Colonic mucosa (tissue), 4 donors: ENCODE data around the gene VENTX. TPM values are rescaled to one million over a fixed set of nuclear protein-coding genes. Genes with fewer than 3 reads are reported as not detected.

Experiments used
- DNase-seq: peaks from one replicate; pipeline ENCODE4 v3.0.0-alpha.2; 2020
- H3K27ac ChIP-seq: fragments of 200-600 bp; one replicate; pipeline ENCODE4 v1.8.0; 2021
- H3K27me3 ChIP-seq: fragments of 200-600 bp; one replicate; pipeline ENCODE4 v1.8.0; 2021
- H3K36me3 ChIP-seq: fragments of 200-600 bp; one replicate; pipeline ENCODE4 v1.8.0; 2021
- H3K4me1 ChIP-seq: fragments of 200-600 bp; one replicate; pipeline ENCODE4 v1.8.0; 2021; ENCODE audit warnings: mild to moderate bottlenecking
- H3K4me3 ChIP-seq: fragments of 200-600 bp; one replicate; pipeline ENCODE4 v1.8.0; 2021
- H3K9ac ChIP-seq, 2 donors: one replicate each; pipeline ENCODE4 v1.7.0; 2013; ENCODE audit warnings: control low read depth in 2 of 2, low read depth in 2 of 2, low read length in 2 of 2
- H3K9me3 ChIP-seq: fragments of 200-600 bp; one replicate; pipeline ENCODE4 v1.8.0; 2021
- CTCF ChIP-seq: fragments of 200-600 bp; IDR thresholded peaks from one replicate; pipeline ENCODE4 v1.8.0; 2022; ENCODE audit warnings: antibody characterized with exemption, mild to moderate bottlenecking
- intact Hi-C: fragments of 100-400 bp; cut with DNase I; formaldehyde crosslinking; loops from one replicate; pipeline ENCODE4 v1.14.1; 2022
- total RNA-seq, 2 donors: library from RNA; stranded (reverse); fragmentation: NEBNext Ultra II Directional in 1 of 2; extraction: Animal tissue kit (Norgen Biotek cat#: 25700) in 1 of 2; gene quantifications; one replicate each; pipeline ENCODE4 v1.2.1, GENCODE V29; 2021
- donor health status: healthy.
- donor health status: DM: no; HTN: no; CAD: no.
- donor health status: DM: no; HTN: no; CAD: no.

The VENTX gene
- total RNA-seq, 2 donors from 2014 or later, result 0.15 to 0.24 TPM

- DNase-seq, result no peak
- TF ChIP-seq CTCF, result no peak
These were observed 33.9 kb upstream of the VENTX start for GRCh38 chr10:133203652-133204195.

GRCh38 chr10:133204226-133205015 is 33.2 kb upstream of the VENTX start:
- H3K4me3 ChIP-seq, result no peak overlapping the region
- H3K4me1 ChIP-seq, result no peaks in the 10 kb centered on the region

More at GRCh38 chr10:133203652-133204195, 33.9 kb upstream of the VENTX start:
- no peaks in the 10 kb centered on the region for H3K36me3 ChIP-seq
- intact Hi-C loops, result no loop called here
- H3K9me3 ChIP-seq, result no peaks in the 10 kb centered on the region
- no peak overlapping the region for H3K9ac ChIP-seq
- H3K4me1 ChIP-seq, result no peaks in the 10 kb centered on the region
- no peak overlapping the region for H3K4me3 ChIP-seq
- no peaks in the 10 kb centered on the region for H3K27me3 ChIP-seq
- H3K27ac ChIP-seq, result no peak overlapping the region

GRCh38 chr10:133205146-133205545 is 32.5 kb upstream of the VENTX start:
- H3K9ac ChIP-seq, result no peak overlapping the region
- H3K4me3 ChIP-seq, result no peak overlapping the region
- H3K4me1 ChIP-seq, result no peaks in the 10 kb centered on the region
- H3K27ac ChIP-seq, result no peak overlapping the region
- intact Hi-C loops, result no loop called here
- H3K27me3 ChIP-seq, result no peaks in the 10 kb centered on the region
- TF ChIP-seq CTCF, result no peak
- no peak for DNase-seq
- no peaks in the 10 kb centered on the region for H3K36me3 ChIP-seq
- no peaks in the 10 kb centered on the region for H3K9me3 ChIP-seq

More at GRCh38 chr10:133204226-133205015, 33.2 kb upstream of the VENTX start:
- H3K27me3 ChIP-seq, result no peaks in the 10 kb centered on the region
- no peak overlapping the region for H3K27ac ChIP-seq
- intact Hi-C loops, result no loop called here
- TF ChIP-seq CTCF, result no peak
- no peaks in the 10 kb centered on the region for H3K9me3 ChIP-seq
- DNase-seq, result no peak
- H3K36me3 ChIP-seq, result no peaks in the 10 kb centered on the region
- H3K9ac ChIP-seq, result no peak overlapping the region

- Histone ChIP-seq H3K27ac (no peak overlapping the region), H3K4me3 (no peak overlapping the region), H3K9me3 (no peaks in the 10 kb centered on the region), H3K4me1 (no peaks in the 10 kb centered on the region), H3K9ac (no peak overlapping the region), H3K27me3 (no peaks in the 10 kb centered on the region), H3K36me3 (no peaks in the 10 kb centered on the region)
- TF ChIP-seq CTCF, result no peak
- DNase-seq, result no peak
- intact Hi-C loops, result no loop called here
These were observed 31.2 kb upstream of the VENTX start for GRCh38 chr10:133206356-133207040.

GRCh38 chr10:133207041-133207600 is 30.5 kb upstream of the VENTX start:
- Histone ChIP-seq H3K27me3 (no peaks in the 10 kb centered on the region), H3K9ac (no peak overlapping the region), H3K4me1 (no peaks in the 10 kb centered on the region), H3K36me3 (no peaks in the 10 kb centered on the region), H3K27ac (no peak overlapping the region), H3K9me3 (no peaks in the 10 kb centered on the region), H3K4me3 (no peak overlapping the region)
- intact Hi-C loops, result no loop called here
- DNase-seq, result no peak
- no peak for TF ChIP-seq CTCF
